Forelimb muscle (tissue), 1 donor: Measurements from ENCODE around the gene DDX28. TPM values are rescaled to one million over a fixed set of nuclear protein-coding genes. Genes with fewer than 3 reads are reported as not detected.

Experiments used
- polyA plus RNA-seq: library from polyadenylated mRNA; unstranded; fragments of 120-200 nt; gene quantifications from one replicate; pipeline ENCODE4 v1.2.1, GENCODE V29; 2013; ENCODE audit not compliant: insufficient read length

Gene DDX28
- polyA plus RNA-seq, 1 donor, result 4.8 TPM

Other genes starting within 250 kb of the DDX28 start
- 23.6 TPM for gene RANBP10, start 216.7 kb downstream of the DDX28 start, polyA plus RNA-seq
- gene TSNAXIP1, start 216.3 kb downstream of the DDX28 start, polyA plus RNA-seq, result 1.4 TPM
- 24.7 TPM for gene THAP11, start 180.9 kb downstream of the DDX28 start, polyA plus RNA-seq
- gene NUTF2, start 176.3 kb downstream of the DDX28 start, polyA plus RNA-seq, result 120 TPM
- gene CENPT, start 175.5 kb downstream of the DDX28 start, polyA plus RNA-seq, result 32.1 TPM
- 107 TPM for gene EDC4, start 150.2 kb downstream of the DDX28 start, polyA plus RNA-seq
- gene NRN1L, start 138.3 kb downstream of the DDX28 start, polyA plus RNA-seq, result 1.1 TPM
- 21.0 TPM for gene PSKH1, start 130.0 kb downstream of the DDX28 start, polyA plus RNA-seq
- 4.3 TPM for gene CTRL, start 91.4 kb downstream of the DDX28 start, polyA plus RNA-seq
- 26.0 TPM for gene PSMB10, start 86.4 kb downstream of the DDX28 start, polyA plus RNA-seq
- 20.3 TPM for gene LCAT, start 79.1 kb downstream of the DDX28 start, polyA plus RNA-seq
- 40.4 TPM for gene SLC12A4, start 54.6 kb downstream of the DDX28 start, polyA plus RNA-seq
- gene DPEP3, start 42.7 kb downstream of the DDX28 start, polyA plus RNA-seq, result not detected
- gene DPEP2, start 23.7 kb downstream of the DDX28 start, polyA plus RNA-seq, result 1.5 TPM
- not detected for gene DPEP2NB, start 7.3 kb downstream of the DDX28 start, polyA plus RNA-seq
- 10.1 TPM for gene DUS2, start 52 bp upstream of the DDX28 start, polyA plus RNA-seq
- 27.6 TPM for gene NFATC3, start 62.1 kb upstream of the DDX28 start, polyA plus RNA-seq
- gene ESRP2, start 212.9 kb upstream of the DDX28 start, polyA plus RNA-seq, result 0.52 TPM
- gene PLA2G15, start 222.1 kb upstream of the DDX28 start, polyA plus RNA-seq, result 33.2 TPM
- 7.9 TPM for gene SLC7A6, start 241.3 kb upstream of the DDX28 start, polyA plus RNA-seq